Gastroesophageal sphincter (tissue), 4 donors: ENCODE data around the gene ERCC5. TPM values are rescaled to one million over a fixed set of nuclear protein-coding genes. Genes with fewer than 3 reads are reported as not detected.

ENCODE experiments used
- ATAC-seq: fragments of 150-250 bp; one replicate; pipeline ENCODE4 v1.9.1; 2016; ENCODE audit warnings: mild to moderate bottlenecking, moderate library complexity
- H3K27ac ChIP-seq, 4 donors: fragments of 200-600 bp; sonication (generic) in 3 of 4; 1 replicate in 3 of 4; 2 replicates in 1 of 4; pipeline ENCODE4 v1.5.1; 2016 to 2019
- H3K27me3 ChIP-seq: fragments of 200-600 bp; sonication (generic); one replicate; pipeline ENCODE4 v1.5.1; 2019
- H3K36me3 ChIP-seq, 2 donors: fragments of 200-600 bp; sonication (generic); one replicate each; pipeline ENCODE4 v1.5.1; 2019; ENCODE audit warnings: control low read depth in 1 of 2
- H3K4me1 ChIP-seq, 3 donors: fragments of 200-600 bp; sonication (generic); 1 replicate in 2 of 3; 2 replicates in 1 of 3; pipeline ENCODE4 v1.5.1; 2016 to 2019; ENCODE audit warnings: control low read depth in 2 of 3
- H3K4me3 ChIP-seq, 2 donors: fragments of 200-600 bp; sonication (generic); one replicate each; pipeline ENCODE4 v1.5.1; 2019; ENCODE audit warnings: mild to moderate bottlenecking in 1 of 2, moderate library complexity in 1 of 2
- H3K9me3 ChIP-seq, 3 donors: fragments of 200-600 bp; sonication (generic); one replicate each; pipeline ENCODE4 v1.5.1; 2017 to 2019; ENCODE audit warnings: control low read depth in 2 of 3
- EP300 ChIP-seq: sonication (generic); formaldehyde crosslinking; IDR thresholded peaks from one replicate; pipeline ENCODE4 v1.6.1; 2017; ENCODE audit warnings: antibody characterized with exemption, mild to moderate bottlenecking
- POLR2A ChIP-seq, 2 donors: fragments of 450-650 bp; IDR thresholded peaks; one replicate each; pipeline ENCODE4 v1.6.1; 2017; ENCODE audit warnings: antibody characterized with exemption in 2 of 2, mild to moderate bottlenecking in 2 of 2, moderate library complexity in 1 of 2
- POLR2AphosphoS5 ChIP-seq: sonication (generic); formaldehyde crosslinking; IDR thresholded peaks from one replicate; pipeline ENCODE4 v1.6.1; 2017; ENCODE audit warnings: antibody characterized with exemption
- WGBS, 2 donors: methylation state at CpG; one replicate each; pipeline ENCODE4 v1.1.5; 2018; ENCODE audit warnings: low coverage in 1 of 2; 5-methylcytosine and 5-hydroxymethylcytosine counted together
- total RNA-seq, 4 donors: library from RNA; depleted of rRNA; stranded (reverse); fragments of >200 nt; gene quantifications; one replicate each; pipeline ENCODE4 v1.1.0, GENCODE V29; 2016
- TF ChIP-seq, protein P1 (sequence below), 4 experiments: fragments of 200-600 bp in 2 of 4; fragments of 450-650 bp in 2 of 4; sonication (generic) in 1 of 4; IDR thresholded peaks; one replicate each; pipeline ENCODE4 v1.5.1; 2017 to 2019; ENCODE audit warnings: antibody characterized with exemption in 4 of 4, mild to moderate bottlenecking in 2 of 4, moderate library complexity in 2 of 4

The ERCC5 gene
- total RNA-seq, 4 donors from 2014 or later: 57.5 to 75.6 (median 65.2) TPM

DNA sequence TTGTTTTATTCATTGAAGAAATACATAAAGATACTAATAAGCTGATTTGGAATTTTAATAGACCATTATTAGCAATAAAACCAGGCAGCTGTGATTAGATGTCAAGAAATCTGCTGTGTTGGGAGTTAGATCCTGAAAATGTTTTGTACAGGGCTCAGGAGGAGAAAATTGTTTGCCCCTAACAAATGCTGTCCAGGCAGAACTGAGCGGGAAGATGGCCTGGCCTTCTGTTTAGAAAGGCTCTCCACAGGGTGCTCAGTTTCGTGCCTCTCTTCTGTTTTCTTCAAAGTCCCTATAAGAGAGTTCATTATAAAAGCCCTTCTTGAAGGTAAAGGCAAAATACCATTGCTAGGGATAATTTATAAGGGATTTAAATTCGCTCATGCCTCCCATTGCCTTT lies 64.1 kb downstream of the ERCC5 start:
- Histone ChIP-seq H3K4me1 (no peaks in the 10 kb centered on the region), H3K9me3 (no peaks in the 10 kb centered on the region), H3K27ac (no peak overlapping the region), H3K36me3 (no peaks in the 10 kb centered on the region), H3K4me3 (no peak overlapping the region), H3K27me3 (peaks cover 16% of the 10 kb centered on the region)
- TF ChIP-seq, protein P1, sequence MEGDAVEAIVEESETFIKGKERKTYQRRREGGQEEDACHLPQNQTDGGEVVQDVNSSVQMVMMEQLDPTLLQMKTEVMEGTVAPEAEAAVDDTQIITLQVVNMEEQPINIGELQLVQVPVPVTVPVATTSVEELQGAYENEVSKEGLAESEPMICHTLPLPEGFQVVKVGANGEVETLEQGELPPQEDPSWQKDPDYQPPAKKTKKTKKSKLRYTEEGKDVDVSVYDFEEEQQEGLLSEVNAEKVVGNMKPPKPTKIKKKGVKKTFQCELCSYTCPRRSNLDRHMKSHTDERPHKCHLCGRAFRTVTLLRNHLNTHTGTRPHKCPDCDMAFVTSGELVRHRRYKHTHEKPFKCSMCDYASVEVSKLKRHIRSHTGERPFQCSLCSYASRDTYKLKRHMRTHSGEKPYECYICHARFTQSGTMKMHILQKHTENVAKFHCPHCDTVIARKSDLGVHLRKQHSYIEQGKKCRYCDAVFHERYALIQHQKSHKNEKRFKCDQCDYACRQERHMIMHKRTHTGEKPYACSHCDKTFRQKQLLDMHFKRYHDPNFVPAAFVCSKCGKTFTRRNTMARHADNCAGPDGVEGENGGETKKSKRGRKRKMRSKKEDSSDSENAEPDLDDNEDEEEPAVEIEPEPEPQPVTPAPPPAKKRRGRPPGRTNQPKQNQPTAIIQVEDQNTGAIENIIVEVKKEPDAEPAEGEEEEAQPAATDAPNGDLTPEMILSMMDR (IDR thresholded peaks at IDR 0.05): no peak
- no peak for TF ChIP-seq EP300
- TF ChIP-seq POLR2AphosphoS5: no peak
- no peak for TF ChIP-seq POLR2A (IDR thresholded peaks at IDR 0.05)
- no peak for ATAC-seq
- 90 to 100% methylated on average over 3 of the region's 3 CpGs for WGBS, 2 donors

DNA sequence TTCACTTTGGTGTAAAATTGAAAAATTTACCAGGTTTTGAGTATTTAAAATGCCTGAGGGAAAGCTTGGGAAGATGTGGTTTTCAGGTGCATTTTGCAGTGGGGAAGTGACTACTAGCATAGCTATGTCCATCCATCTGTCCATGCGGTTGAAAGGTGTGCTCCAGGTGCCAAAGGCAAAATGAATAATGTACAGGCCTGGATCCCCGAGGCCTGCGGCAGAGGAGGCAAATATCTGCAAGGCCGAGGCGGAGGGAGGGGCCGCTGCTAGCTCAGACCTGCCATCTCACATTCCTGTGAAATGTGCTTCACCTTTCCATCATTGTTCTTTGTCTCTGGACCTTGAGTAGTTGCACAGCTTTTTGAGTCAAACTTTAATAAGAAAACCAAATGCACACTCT lies 65.5 kb downstream of the ERCC5 start:
- no peak for ATAC-seq
- TF ChIP-seq, protein P1 (IDR thresholded peaks at IDR 0.05): no peak
- no peak for TF ChIP-seq POLR2A (IDR thresholded peaks at IDR 0.05)
- Histone ChIP-seq H3K27me3 (peaks cover 20% of the 10 kb centered on the region), H3K27ac (no peak overlapping the region), H3K4me3 (no peak overlapping the region), H3K4me1 (no peaks in the 10 kb centered on the region), H3K9me3 (no peaks in the 10 kb centered on the region), H3K36me3 (no peaks in the 10 kb centered on the region)
- 77% methylated on average over 6 of the region's 6 CpGs; no CpG with 5 or more reads in 1 of the 2 donors for WGBS, 2 donors

DNA sequence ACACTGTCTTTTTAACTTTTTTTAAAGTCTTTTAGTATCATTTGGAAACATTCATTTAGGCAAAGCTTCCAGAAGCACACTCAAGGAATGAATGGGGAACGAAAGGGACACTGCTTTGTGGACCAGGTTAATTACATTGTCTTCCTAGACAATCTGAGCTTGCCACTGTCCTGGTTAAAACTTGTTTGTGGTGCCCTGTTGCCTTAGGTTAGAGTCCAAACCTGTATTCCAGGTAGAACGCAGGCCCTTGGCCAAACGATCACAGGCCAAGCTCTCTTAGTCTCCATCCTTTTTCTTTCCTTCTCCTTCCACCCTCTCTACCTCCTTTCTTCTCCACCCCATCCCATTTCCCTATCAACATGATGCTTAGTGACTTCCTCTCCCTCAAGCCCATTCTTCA lies 66.8 kb downstream of the ERCC5 start:
- Histone ChIP-seq H3K27me3 (peaks cover 26% of the 10 kb centered on the region), H3K4me3 (no peak overlapping the region), H3K4me1 (no peaks in the 10 kb centered on the region), H3K27ac (no peak overlapping the region), H3K36me3 (no peaks in the 10 kb centered on the region), H3K9me3 (no peaks in the 10 kb centered on the region)
- no peak for ATAC-seq
- WGBS, 2 donors: 93 to 94% methylated on average over 3 of the region's 3 CpGs
- no peak for TF ChIP-seq POLR2AphosphoS5
- TF ChIP-seq, protein P1 (IDR thresholded peaks at IDR 0.05): no peak
- TF ChIP-seq EP300: no peak
- TF ChIP-seq POLR2A (IDR thresholded peaks at IDR 0.05): no peak

DNA sequence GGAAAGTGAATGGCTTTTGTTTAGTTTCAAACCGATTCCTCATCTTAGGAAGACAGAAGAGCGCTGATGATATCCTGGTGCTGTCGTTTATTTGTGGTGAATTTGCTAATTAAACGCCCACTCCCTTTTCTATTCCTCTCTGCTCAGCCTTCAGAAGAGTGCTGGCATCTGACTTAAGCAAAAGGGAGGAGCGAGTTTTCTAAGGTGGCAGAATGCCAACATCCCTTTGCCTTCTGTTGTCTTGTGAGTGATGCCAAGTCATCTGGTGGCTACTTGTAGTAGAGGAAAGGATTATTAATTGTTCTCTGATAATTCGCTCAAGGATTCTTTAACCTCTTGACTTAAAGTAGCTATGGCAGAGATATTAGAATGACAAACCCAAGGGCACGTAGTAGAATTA lies 68.1 kb downstream of the ERCC5 start:
- TF ChIP-seq, protein P1 (IDR thresholded peaks at IDR 0.05): no peak
- no peak for TF ChIP-seq POLR2A (IDR thresholded peaks at IDR 0.05)
- TF ChIP-seq EP300: no peak
- TF ChIP-seq POLR2AphosphoS5: no peak
- Histone ChIP-seq H3K4me3 (no peak overlapping the region), H3K4me1 (no peaks in the 10 kb centered on the region), H3K27ac (no peak overlapping the region), H3K36me3 (no peaks in the 10 kb centered on the region), H3K27me3 (peaks cover 26% of the 10 kb centered on the region), H3K9me3 (no peaks in the 10 kb centered on the region)
- no peak for ATAC-seq
- 24 to 40% methylated on average over 6 to 7 of the region's 7 CpGs for WGBS, 2 donors

DNA sequence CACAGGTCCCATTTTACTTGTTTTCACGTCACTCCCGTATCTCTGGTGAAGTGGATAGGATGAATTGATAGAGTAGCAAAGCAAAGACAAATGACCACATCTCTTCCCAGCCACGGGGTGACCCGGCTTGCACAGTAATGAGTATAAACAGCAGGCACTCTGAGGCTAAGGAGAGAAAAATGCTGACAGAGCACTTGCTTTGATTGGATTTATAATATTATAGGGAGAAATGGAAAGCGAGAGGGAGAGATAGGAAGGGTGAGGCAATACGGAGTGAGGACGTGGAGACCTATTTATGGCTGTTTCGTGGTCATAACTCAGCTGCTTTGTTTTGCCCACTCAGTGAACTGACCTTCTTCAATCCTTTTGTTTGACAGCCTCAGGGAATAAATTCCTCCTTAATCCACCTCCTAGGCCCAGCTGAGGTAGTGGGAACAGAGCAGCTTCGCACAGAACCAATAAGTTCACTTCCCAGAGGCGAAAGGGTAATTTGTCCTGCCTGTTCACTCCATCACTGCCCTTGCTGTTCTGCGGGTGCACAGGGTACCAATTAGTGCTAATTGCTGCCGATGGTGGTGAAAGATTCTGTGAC lies 68.6 kb downstream of the ERCC5 start:
- Histone ChIP-seq H3K4me3 (no peak overlapping the region), H3K4me1 (no peaks in the 10 kb centered on the region), H3K27me3 (peaks cover 26% of the 10 kb centered on the region), H3K36me3 (no peaks in the 10 kb centered on the region), H3K27ac (no peak overlapping the region), H3K9me3 (no peaks in the 10 kb centered on the region)
- 48 to 63% methylated on average over 9 to 12 of the region's 12 CpGs for WGBS, 2 donors
- TF ChIP-seq, protein P1 (IDR thresholded peaks at IDR 0.05): no peak
- TF ChIP-seq POLR2AphosphoS5 (no peak), EP300 (no peak), POLR2A (IDR thresholded peaks at IDR 0.05) (no peak)
- no peak for ATAC-seq
